Right hindlimb (tissue), 1 donor: Measurements from ENCODE around the gene EXOG.

Experiments
- DNase-seq: peaks from one replicate; pipeline ENCODE4 v3.0.0-alpha.2; 2018

Gene EXOG, protein sequence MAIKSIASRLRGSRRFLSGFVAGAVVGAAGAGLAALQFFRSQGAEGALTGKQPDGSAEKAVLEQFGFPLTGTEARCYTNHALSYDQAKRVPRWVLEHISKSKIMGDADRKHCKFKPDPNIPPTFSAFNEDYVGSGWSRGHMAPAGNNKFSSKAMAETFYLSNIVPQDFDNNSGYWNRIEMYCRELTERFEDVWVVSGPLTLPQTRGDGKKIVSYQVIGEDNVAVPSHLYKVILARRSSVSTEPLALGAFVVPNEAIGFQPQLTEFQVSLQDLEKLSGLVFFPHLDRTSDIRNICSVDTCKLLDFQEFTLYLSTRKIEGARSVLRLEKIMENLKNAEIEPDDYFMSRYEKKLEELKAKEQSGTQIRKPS

GRCh38 chr3:38496131-38496910, at the start of gene EXOG:
Gene EXOG, plus strand, starts transcription at chr3:38496340. Its CDS starts 28 bp downstream, at chr3:38496368.
- peak; percentile 97 for DNase-seq

- no peak for DNase-seq
Measured at GRCh38 chr3:38446812-38447211, 49.3 kb upstream of the EXOG start.

- no peak for DNase-seq
Measured at GRCh38 chr3:38450853-38451252, 45.3 kb upstream of the EXOG start.

DNA sequence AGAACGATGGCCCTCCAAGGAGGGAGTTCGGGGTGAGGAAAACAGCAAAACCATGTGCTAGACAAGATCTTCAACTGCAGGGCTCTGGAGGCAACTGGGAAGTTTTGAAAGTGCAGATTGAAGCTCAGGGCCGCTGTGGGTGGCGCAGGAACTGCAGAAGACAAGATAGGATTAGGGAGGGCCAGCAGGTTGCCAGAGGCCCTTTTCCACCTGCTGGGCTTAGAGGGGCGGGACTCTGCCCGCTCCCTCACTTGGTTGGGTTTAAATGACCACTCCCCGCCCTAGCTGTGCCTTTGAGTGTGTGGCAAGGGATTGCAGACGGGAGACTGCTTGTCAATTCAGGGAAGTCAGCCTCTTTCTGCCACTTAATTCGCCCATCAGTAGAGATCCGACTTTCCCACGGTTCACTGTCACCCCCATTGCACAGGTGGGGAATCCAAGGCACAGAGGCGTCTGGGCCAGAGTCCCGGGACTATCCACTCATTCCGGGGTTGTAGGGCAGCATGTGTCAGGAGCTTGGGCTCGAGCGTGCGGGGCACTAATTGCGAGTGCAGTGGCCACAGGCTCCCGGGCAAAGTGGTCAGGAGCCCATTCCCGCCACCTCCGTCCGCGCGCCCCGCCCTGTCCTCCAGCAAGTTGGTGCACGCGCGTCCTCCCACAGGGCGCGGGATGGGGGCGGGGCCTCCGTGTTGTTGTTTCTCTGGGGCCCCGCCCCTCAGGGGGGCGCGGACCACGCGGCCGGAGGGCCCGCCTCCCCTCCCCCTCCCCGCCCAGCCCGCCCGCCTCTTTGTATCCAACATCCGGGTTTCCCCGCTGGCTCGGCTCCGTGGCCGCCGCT, 42.8 kb upstream of the EXOG start, which contains the start of gene ACVR2B:
ACVR2B (plus strand) TSS at position 816 of the 838 bp plus-strand sequence. CDS start 433 bp downstream, outside the sequence.
- peak; percentile 90 for DNase-seq

GRCh38 chr3:38453913-38454177, 42.3 kb upstream of the EXOG start:
- no peak for DNase-seq

GRCh38 chr3:38454178-38454883, 41.8 kb upstream of the EXOG start:
- no peak for DNase-seq

DNA sequence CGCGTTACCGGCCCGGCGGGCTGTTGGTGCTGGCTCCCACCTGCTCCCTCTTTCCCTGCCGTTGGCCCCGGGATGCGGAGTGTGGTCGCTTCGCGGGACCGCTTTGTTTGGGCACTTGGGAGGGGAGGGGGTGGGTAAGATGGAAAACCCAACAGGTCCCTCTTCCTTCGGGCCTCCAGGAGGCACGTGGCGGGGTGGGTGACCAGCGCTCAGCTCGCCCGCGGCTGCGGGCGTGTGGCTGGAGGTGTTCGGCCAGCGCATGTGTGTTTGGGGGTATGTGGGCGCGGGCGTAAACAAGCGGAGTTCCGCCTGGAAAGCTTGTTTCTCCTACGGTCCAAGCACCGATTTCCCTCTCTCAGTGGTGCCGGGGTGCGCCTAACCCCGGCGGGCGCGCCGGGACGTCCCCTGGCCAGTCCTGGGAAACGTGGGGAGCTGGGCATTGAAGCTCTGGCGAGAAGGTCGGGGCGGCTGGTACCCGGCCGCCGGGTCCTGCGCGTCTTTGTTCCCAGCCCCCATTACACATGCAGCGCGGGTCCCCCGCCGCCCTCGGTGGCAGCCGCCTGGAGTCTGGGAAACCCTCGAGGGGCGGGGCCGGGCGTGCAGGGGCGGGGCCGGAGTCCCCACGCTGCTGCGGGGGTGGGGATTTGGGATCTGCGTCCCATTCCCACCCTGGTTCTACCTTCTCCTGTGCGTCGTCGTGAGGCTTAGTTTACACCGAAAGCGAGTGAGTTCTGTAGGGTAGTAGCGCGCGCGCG, 41.1 kb upstream of the EXOG start:
- DNase-seq = peak; percentile 77

DNA sequence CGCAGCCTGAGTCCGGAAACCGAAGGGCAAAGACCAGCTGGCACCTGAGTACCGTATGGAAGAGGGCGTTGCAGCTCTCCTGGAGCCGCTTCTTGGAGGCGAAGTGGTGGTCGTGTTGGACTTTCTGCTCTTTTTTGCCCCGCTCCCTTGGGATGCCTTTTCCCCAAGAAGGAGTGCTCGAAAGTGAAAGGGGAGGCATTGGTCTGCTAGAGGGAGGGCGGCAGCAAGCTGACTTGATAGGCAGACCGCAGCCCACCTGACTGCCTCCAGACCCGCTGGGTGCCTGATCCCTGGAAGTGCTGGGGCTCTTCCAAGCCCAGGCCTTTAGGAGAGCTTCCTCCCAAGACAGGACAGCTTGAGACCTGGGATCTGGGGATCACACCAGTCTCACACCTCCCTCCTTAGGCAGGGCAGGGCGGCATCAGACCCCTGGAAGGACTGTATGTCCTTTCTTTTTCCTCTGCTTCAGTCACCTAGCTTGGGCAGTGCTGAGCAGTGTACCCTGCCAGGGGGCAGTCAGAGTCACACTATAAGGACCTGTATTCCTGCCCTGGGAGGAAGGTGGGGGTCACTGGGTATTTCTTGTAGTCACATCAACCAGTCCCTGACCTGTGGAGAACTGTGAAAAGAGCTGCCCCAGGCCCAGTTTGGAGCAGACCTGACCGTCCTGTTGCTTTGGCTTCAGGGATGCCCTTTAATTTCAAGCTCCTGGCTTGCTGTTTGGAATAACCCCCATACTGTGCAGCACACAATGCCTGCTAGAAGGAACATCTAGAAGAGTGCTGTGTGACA, 40.3 kb upstream of the EXOG start:
- no peak for DNase-seq

DNA sequence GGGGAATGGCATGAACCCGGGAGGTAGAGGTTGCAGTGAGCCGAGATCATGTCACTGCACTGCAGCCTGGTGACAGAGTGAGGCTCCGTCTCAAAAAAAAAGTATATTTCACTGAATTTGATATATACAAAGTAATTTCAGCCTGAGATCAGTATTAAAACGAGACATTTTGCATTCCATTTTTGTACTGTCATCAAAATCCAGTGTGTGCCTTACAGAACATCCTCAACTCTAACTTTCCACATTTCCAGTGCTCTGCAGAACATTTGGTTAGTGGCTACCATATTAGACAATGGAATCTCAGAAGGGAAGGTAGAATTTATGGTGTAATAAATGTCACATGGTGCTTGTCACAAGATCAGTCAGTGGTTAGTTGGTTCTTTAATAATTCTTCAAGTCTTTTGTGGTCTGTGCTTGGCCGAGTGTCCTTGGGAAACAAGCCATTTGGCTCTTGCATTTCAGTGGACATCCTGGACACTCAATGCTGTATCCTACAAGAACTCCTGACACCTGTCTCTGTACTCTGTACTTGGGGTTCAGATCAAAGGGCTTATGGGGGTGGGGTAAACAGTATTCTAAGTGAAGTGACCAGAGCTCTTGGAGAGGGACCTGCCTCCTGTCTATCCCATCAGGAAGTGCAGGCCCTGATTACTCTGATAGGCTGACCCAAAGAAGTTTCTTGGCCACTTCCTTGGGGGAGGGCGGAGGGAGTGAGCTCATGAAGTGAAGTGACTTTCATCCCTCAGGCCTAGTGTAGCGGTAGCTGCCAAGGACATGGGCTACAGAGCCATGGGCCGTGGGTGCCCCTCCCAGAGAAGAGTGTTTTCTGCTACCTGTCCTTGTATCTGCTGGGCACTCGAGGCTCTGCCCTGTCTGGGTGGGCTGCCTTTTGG, 38.8 kb upstream of the EXOG start:
- DNase-seq = no peak

DNA sequence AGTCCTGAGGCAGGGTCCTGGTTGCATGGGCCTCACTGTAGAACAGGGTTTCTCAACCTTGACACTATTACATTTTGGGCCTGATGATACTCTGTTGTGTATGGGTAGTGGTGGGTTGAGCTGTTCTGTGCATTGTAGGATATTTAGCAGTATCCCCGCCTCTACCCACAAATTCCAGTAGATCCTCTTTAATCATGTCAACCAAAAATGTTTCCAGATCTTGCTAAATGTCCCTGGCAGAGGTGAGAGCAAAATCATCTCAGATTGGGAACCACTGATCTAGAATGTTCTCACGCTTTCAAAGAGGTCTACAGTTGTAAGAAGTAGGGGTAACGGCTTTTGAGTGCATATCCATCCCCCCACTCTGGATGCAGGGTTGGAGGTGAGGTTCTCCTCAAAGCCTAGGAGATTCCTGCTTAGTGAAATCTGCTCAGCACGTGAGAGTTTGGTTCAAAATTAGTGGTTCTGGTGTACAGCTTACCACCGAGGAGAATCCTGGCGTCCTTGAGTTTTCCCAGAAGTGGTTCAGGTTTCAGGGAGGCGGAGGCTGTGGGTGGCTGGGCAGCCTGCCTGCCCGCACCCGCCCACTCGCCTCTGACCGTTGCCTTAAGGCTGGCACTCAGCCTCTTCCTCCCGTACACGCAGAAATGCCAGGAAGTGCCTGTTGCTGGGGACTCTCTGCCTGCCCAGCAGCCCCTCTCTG, 37.2 kb upstream of the EXOG start:
- DNase-seq = peak; percentile 77

- no peak for DNase-seq
Measured at GRCh38 chr3:38459499-38460048, 36.6 kb upstream of the EXOG start.

GRCh38 chr3:38460377-38461270, 35.5 kb upstream of the EXOG start:
- DNase-seq = peak; percentile 78

DNA sequence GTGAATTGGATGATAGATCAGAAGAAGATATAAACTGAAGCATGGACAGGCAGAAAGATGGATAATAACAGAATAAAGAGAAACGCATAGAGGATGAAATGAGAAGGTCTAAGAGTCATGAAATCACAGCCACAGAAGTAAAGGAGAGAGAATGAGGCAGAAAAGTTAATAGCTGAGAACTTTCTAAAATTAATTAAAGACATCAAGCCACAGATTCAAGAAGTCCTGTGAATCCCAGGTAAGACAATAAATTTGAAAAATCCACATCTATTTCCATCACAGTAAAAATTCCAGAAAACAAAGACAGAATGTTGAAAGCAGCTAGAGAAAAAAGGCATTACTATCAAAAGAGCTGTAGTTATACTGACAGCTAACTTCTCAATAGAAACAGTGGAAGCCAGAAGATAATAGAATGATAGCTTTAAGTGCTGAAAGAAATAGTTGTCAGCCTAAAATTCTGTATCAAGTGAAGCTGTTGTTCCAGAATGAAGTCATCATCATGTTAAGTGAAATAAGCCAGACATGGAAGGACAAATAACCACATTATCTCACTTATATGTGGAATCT, 30.5 kb upstream of the EXOG start:
- no peak for DNase-seq

DNA sequence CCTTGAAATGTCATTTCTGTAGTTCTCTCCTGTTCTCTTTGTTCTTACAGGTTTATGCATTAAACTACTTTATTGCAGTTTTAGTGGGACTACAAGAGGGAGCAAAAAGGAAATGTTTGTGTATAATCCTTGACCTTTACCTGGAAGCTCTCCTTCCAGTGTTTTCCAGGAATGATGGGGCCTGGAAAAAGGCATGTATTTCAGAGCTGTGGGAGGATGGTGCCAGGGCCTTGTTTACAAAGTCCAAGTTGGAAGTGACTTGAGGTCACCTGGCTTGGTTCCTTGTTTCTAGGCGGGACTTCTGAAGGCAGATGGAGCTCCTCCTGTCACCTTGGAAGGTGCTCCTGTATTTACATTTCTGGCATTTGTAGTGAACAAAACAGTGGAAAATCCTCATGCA, 27.4 kb upstream of the EXOG start:
- no peak for DNase-seq

GRCh38 chr3:38469852-38470251, 26.3 kb upstream of the EXOG start:
- no peak for DNase-seq

DNA sequence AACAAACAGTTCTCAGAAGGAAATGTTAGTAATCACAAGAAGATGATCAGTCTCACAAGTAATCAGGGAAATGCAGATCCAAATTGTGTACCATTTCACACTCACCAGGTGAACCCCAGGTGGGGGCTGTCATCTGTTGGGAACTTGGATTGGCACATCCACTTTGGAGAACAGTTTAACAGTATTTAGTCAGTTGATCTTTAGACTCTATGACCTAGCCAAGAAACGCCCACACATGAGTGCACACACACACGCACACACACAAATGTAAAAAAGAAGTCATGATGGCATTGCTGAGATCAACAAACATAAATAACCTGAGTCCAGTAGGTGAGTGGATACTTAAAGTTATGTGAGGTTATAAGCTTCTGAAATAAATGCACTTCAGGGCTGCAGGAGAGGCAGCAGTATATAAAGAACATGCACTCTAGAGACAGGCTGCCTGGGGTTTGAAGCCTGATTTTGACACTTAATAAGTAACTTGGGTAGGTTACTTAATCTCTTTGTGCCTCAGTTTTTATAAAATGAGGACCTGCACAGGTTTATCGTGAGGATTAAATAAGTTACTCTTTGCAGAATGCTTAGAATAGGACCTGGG, 24.8 kb upstream of the EXOG start:
- no peak for DNase-seq

DNA sequence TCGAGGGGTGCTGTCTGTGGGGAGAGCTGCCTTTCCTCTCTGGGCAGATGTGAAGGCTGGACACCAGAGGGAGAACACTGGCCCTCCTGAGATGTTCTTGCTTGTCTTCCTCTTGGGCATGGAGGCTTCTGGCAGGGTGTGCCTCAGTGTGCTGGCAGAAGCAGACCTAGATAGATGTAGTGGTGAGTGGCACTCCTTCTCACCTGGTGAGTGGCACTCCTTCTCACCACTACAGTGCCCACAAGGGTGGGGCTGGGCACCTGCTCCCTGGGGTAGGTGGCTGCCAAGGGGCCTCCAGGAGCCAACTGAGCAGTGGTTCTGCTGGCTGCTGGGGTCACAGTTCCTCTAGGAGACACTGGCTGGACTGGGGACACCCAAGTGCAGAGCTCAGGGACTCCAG, 23.8 kb upstream of the EXOG start:
- no peak for DNase-seq
